Jurkat, Clone E6-1 (cell line): ENCODE measurements around the gene IL23R.

Experiments
- DNase-seq: peaks from one replicate; pipeline ENCODE4 v3.0.0-alpha.2; 2011; ENCODE audit warnings: low read depth, low spot score
- H3K4me3 ChIP-seq: 2 replicates; pipeline ENCODE4 v1.5.1; 2011; ENCODE audit warnings: mild to moderate bottlenecking, low read length, control low read depth, moderate library complexity

The IL23R gene

GRCh38 chr1:67274623-67275325, 108.5 kb downstream of the IL23R start:
- H3K4me3 ChIP-seq = no peak overlapping the region

GRCh38 chr1:67280696-67281095, 114.4 kb downstream of the IL23R start:
- no peak overlapping the region for H3K4me3 ChIP-seq
- no peak for DNase-seq

More at GRCh38 chr1:67274623-67275325, 108.5 kb downstream of the IL23R start:
- no peak for DNase-seq

- DNase-seq = no peak
- H3K4me3 ChIP-seq = no peak overlapping the region
Measured at GRCh38 chr1:67281244-67281643, 115.0 kb downstream of the IL23R start.

GRCh38 chr1:67285780-67286488, 119.7 kb downstream of the IL23R start:
- no peak overlapping the region for H3K4me3 ChIP-seq
- DNase-seq = no peak

- H3K4me3 ChIP-seq = no peak overlapping the region
- no peak for DNase-seq
Measured at GRCh38 chr1:67290236-67290635, 124.0 kb downstream of the IL23R start.

GRCh38 chr1:67294836-67295617, 128.8 kb downstream of the IL23R start:
- DNase-seq = peak; percentile 74
- no peak overlapping the region for H3K4me3 ChIP-seq

- no peak overlapping the region for H3K4me3 ChIP-seq
- DNase-seq = no peak
Measured at GRCh38 chr1:67298762-67299161, 132.5 kb downstream of the IL23R start.

GRCh38 chr1:67299296-67299695, 133.0 kb downstream of the IL23R start:
- DNase-seq = no peak
- H3K4me3 ChIP-seq = no peak overlapping the region

GRCh38 chr1:67300561-67300960, 134.3 kb downstream of the IL23R start:
- no peak overlapping the region for H3K4me3 ChIP-seq
- DNase-seq = no peak

GRCh38 chr1:67304023-67304422, 137.8 kb downstream of the IL23R start:
- no peak overlapping the region for H3K4me3 ChIP-seq
- no peak for DNase-seq

- no peak overlapping the region for H3K4me3 ChIP-seq
- DNase-seq = no peak
Measured at GRCh38 chr1:67306547-67306946, 140.3 kb downstream of the IL23R start.

- no peak for DNase-seq
- H3K4me3 ChIP-seq = no peak within 1 kb of the TSS
Measured at GRCh38 chr1:67307251-67308060, 141.2 kb downstream of the IL23R start, which contains the start of gene IL12RB2. IL12RB2 (plus strand) TSS chr1:67307873; CDS start chr1:67320369, 12,496 bp downstream.

GRCh38 chr1:67308136-67308535, 141.9 kb downstream of the IL23R start:
- H3K4me3 ChIP-seq = no peak overlapping the region
- DNase-seq = no peak
